ENCODE results near the gene PRG3. TPM values are rescaled to one million over a fixed set of nuclear protein-coding genes. Genes with fewer than 3 reads are reported as not detected.

PRG3 gene
- total and polyA plus RNA-seq, 9 of the 15 experiments (the other 6 are each of a cell fraction or from before 2014, with no cell fraction given) = 0.18 to 0.55 (median 0.38) TPM; not detected in 6

DNA sequence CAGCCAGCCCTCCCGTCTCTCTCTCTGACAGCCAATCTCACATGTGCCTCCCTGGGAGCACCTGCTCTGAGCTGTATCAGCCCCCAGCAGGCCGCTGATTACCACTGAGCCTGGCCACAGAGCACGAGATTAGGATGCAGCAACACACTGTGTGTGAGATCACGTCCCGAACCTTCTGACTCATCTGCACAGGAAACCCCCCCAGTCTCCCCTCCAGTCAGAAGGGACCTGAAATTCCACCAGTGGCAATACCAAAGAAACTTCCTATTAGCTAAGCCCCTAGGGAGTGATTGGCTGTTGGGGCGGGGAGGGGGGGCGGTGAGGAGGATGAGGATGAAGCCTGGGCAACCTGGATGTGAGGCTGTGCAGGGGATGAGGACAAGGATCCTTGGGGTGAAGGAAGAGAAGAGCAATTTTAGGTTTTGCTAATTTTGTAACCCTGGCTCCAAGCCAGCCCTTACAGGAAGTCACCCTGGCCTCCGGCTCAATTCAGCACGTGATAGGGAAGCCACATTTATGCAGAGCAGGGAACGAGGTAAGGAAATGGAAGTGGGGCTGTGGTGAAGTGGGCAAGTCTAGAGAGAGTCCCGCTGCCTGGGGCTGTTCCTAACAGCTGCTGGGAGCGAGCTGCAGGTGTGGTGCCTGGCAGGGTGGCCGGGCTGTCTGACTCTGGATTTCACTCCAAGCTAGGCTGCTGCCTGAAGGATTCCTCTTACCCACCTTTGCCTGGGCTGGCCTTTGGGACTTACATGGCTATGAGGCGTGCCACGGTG lies 44.0 kb upstream of the PRG3 start (continued):
- TF ChIP-seq, protein P1, sequence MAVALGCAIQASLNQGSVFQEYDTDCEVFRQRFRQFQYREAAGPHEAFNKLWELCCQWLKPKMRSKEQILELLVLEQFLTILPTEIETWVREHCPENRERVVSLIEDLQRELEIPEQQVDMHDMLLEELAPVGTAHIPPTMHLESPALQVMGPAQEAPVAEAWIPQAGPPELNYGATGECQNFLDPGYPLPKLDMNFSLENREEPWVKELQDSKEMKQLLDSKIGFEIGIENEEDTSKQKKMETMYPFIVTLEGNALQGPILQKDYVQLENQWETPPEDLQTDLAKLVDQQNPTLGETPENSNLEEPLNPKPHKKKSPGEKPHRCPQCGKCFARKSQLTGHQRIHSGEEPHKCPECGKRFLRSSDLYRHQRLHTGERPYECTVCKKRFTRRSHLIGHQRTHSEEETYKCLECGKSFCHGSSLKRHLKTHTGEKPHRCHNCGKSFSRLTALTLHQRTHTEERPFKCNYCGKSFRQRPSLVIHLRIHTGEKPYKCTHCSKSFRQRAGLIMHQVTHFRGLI (CRISPR knock-in tag; IDR thresholded peaks at IDR 0.05) = no peak
- TF ChIP-seq U2AF1 (optimal IDR thresholded peaks at IDR 0.05; ENCODE audit: low read depth, low read length) (no peak), THAP12 (CRISPR knock-in tag; IDR thresholded peaks at IDR 0.05) (no peak), SMARCB1 (IDR thresholded peaks at IDR 0.05; ENCODE audit: insufficient read length, low read depth) (no peak), YBX1 (IDR thresholded peaks at IDR 0.05) (no peak), ESRRB (CRISPR knock-in tag; IDR thresholded peaks at IDR 0.05; ENCODE audit: borderline replicate concordance) (no peak), MYBL2 (IDR thresholded peaks at IDR 0.05; ENCODE audit: low read depth) (no peak), MYBL2 (CRISPR knock-in tag; IDR thresholded peaks at IDR 0.05; ENCODE audit: borderline replicate concordance) (no peak), SMARCE1 (IDR thresholded peaks at IDR 0.05) (peak; percentile 96), BCL6 (CRISPR knock-in tag; IDR thresholded peaks at IDR 0.05) (no peak), PKNOX1 (IDR thresholded peaks at IDR 0.05) (peak; percentile 87), ZNF165 (CRISPR knock-in tag; IDR thresholded peaks at IDR 0.05; ENCODE audit: borderline replicate concordance) (no peak), SNRNP70 (optimal IDR thresholded peaks at IDR 0.05; ENCODE audit: low read depth, low read length) (no peak), ZNF232 (CRISPR knock-in tag; IDR thresholded peaks at IDR 0.05) (no peak), SREBF2 (CRISPR knock-in tag; IDR thresholded peaks at IDR 0.05) (no peak), GATA2 (CRISPR knock-in tag; IDR thresholded peaks at IDR 0.05) (peak; percentile 98)
- TF ChIP-seq, protein P2, sequence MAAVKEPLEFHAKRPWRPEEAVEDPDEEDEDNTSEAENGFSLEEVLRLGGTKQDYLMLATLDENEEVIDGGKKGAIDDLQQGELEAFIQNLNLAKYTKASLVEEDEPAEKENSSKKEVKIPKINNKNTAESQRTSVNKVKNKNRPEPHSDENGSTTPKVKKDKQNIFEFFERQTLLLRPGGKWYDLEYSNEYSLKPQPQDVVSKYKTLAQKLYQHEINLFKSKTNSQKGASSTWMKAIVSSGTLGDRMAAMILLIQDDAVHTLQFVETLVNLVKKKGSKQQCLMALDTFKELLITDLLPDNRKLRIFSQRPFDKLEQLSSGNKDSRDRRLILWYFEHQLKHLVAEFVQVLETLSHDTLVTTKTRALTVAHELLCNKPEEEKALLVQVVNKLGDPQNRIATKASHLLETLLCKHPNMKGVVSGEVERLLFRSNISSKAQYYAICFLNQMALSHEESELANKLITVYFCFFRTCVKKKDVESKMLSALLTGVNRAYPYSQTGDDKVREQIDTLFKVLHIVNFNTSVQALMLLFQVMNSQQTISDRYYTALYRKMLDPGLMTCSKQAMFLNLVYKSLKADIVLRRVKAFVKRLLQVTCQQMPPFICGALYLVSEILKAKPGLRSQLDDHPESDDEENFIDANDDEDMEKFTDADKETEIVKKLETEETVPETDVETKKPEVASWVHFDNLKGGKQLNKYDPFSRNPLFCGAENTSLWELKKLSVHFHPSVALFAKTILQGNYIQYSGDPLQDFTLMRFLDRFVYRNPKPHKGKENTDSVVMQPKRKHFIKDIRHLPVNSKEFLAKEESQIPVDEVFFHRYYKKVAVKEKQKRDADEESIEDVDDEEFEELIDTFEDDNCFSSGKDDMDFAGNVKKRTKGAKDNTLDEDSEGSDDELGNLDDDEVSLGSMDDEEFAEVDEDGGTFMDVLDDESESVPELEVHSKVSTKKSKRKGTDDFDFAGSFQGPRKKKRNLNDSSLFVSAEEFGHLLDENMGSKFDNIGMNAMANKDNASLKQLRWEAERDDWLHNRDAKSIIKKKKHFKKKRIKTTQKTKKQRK (IDR thresholded peaks at IDR 0.05; ENCODE audit: borderline replicate concordance, low read depth, low read length) = no peak
- TF ChIP-seq, protein P3, sequence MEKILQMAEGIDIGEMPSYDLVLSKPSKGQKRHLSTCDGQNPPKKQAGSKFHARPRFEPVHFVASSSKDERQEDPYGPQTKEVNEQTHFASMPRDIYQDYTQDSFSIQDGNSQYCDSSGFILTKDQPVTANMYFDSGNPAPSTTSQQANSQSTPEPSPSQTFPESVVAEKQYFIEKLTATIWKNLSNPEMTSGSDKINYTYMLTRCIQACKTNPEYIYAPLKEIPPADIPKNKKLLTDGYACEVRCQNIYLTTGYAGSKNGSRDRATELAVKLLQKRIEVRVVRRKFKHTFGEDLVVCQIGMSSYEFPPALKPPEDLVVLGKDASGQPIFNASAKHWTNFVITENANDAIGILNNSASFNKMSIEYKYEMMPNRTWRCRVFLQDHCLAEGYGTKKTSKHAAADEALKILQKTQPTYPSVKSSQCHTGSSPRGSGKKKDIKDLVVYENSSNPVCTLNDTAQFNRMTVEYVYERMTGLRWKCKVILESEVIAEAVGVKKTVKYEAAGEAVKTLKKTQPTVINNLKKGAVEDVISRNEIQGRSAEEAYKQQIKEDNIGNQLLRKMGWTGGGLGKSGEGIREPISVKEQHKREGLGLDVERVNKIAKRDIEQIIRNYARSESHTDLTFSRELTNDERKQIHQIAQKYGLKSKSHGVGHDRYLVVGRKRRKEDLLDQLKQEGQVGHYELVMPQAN (IDR thresholded peaks at IDR 0.05; ENCODE audit: borderline replicate concordance) = peak; percentile 90; the same call in 1 of the 2 replicates

Data from K562 (cell line).